Fibroblast of lung (primary cell): ENCODE results near the gene RNASE7. TPM values are rescaled to one million over a fixed set of nuclear protein-coding genes. Genes with fewer than 3 reads are reported as not detected.

Experiments used
- DNase-seq, 2 donors: peaks; one replicate each; pipeline versions ENCODE4 v3.0.0 to v3.0.0-alpha.2; 2010; ENCODE audit warnings: low read depth in 2 of 2
- H2AFZ ChIP-seq: 2 replicates; pipeline ENCODE4 v1.5.1; 2012; ENCODE audit warnings: low read length, control low read depth, inconsistent platforms
- H3K27ac ChIP-seq: 2 replicates; pipeline ENCODE4 v1.5.1; 2011; ENCODE audit warnings: low read length, control low read depth; ENCODE audit not compliant: insufficient read depth
- H3K27me3 ChIP-seq: 2 replicates; pipeline ENCODE4 v1.5.1; 2011; ENCODE audit warnings: mild to moderate bottlenecking, low read length; ENCODE audit not compliant: control insufficient read depth, insufficient read depth
- H3K36me3 ChIP-seq: 2 replicates; pipeline ENCODE4 v1.5.1; 2011; ENCODE audit warnings: low read length; ENCODE audit not compliant: control insufficient read depth, insufficient read depth
- H3K4me1 ChIP-seq: 2 replicates; pipeline ENCODE4 v1.5.1; 2011; ENCODE audit warnings: low read length; ENCODE audit not compliant: control insufficient read depth, insufficient read depth; ENCODE audit errors: extremely low read depth
- H3K4me2 ChIP-seq: 2 replicates; pipeline ENCODE4 v1.5.1; 2011; ENCODE audit warnings: low read length, control low read depth; ENCODE audit not compliant: insufficient read depth; ENCODE audit errors: extremely low read depth
- H3K4me3 ChIP-seq, 4 experiments: fragments of 200-600 bp in 1 of 4; sonication (generic) in 1 of 4; replicated peaks in 1 of 4; 2 replicates each; pipeline ENCODE4 v1.5.1; 2011 to 2016; ENCODE audit warnings: low read length in 4 of 4, low read depth in 3 of 4, mild to moderate bottlenecking in 3 of 4, control low read depth in 2 of 4, inconsistent platforms in 1 of 4, mixed read lengths in 1 of 4; ENCODE audit not compliant: insufficient read depth in 1 of 4; ENCODE audit errors: control extremely low read depth in 1 of 4
- H3K79me2 ChIP-seq: 2 replicates; pipeline ENCODE4 v1.5.1; 2012; ENCODE audit warnings: mild to moderate bottlenecking, low read length, inconsistent platforms; ENCODE audit not compliant: control insufficient read depth, insufficient read depth
- H3K9ac ChIP-seq: 2 replicates; pipeline ENCODE4 v1.5.1; 2011; ENCODE audit warnings: mild to moderate bottlenecking, low read length, control low read depth; ENCODE audit not compliant: insufficient read depth
- H3K9me3 ChIP-seq: 2 replicates; pipeline ENCODE4 v1.5.1; 2012; ENCODE audit warnings: low read depth, low read length; ENCODE audit not compliant: control insufficient read depth, insufficient read depth
- H4K20me1 ChIP-seq: 2 replicates; pipeline ENCODE4 v1.5.1; 2011; ENCODE audit warnings: low read length; ENCODE audit not compliant: control insufficient read depth, insufficient read depth; ENCODE audit errors: extremely low read depth
- EZH2 ChIP-seq: IDR thresholded peaks from 2 replicates; pipeline ENCODE4 v1.5.1; 2012; ENCODE audit warnings: low read length, control low read depth, mild to moderate bottlenecking; ENCODE audit errors: missing control alignments
- polyA plus RNA-seq, 2 donors: library from polyadenylated mRNA; depleted of rRNA in 1 of 2; stranded (reverse) in 1 of 2; unstranded in 1 of 2; fragments of >200 nt; gene quantifications; 2 replicates each; pipeline ENCODE4 v1.2.1, GENCODE V29; 2011 to 2012; ENCODE audit warnings: missing spikeins in 1 of 2
- total RNA-seq: library from RNA; depleted of rRNA; stranded (reverse); fragments of >200 nt; gene quantifications from 2 replicates; pipeline ENCODE4 v1.2.1, GENCODE V29; 2014
- TF ChIP-seq, protein P1 (sequence below), 2 donors: IDR thresholded peaks in 1 of 2; conservative IDR thresholded peaks in 1 of 2; 1 replicate in 1 of 2; 2 replicates in 1 of 2; pipeline ENCODE4 v1.5.1; 2011 to 2012; ENCODE audit warnings: low read length in 2 of 2, control low read depth in 1 of 2, inconsistent platforms in 1 of 2, low read depth in 1 of 2, mild to moderate bottlenecking in 1 of 2

Gene RNASE7
- total and polyA plus RNA-seq, 2 donors (not counting 1 experiment from before 2014, with no cell fraction given): not detected

DNA sequence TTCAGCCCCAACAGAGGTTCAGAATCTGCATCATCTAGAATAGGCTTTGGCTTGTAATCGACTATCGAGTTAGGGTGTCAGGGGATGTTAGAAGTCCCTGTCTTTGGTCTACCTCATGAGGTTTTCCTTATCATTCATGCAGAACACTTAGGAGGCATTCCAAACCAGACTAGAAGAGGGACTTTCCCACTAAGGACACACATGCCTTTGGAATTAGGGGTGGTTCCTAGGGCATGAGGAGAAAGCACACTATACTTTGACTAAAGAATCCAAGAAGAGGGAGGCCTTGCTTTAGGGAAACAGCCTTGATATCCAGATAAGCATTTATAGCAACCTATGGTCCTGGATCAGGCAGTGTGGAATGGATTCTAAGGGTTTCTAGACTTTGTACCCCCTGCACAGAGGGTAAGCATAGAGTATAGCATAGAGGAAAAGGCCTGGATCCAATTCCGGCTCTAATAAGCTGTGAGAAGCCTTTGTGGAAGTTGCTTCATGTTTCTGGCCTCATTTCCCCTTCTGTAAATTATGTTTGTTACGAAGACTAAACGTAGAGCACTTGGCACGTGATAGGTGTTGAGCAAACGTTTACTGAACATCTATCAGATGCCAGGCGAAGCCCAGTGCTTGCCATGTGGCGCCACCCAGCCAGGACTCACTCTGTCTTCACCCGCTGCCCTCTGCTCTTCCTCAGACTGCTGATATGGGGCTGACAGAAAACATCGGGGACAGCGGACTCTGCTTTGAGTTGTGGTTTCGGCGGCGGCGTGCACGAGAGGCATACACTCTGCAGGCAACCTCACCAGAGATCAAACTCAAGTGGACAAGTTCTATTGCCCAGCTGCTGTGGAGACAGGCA lies 43.1 kb downstream of the RNASE7 start:
- DNase-seq: peak; percentile 34 to 85
- H3K4me2 ChIP-seq: no peak overlapping the region
- H3K36me3 ChIP-seq: peaks cover 19% of the 10 kb centered on the region

GRCh38 chr14:21086908-21087293 lies 44.7 kb downstream of the RNASE7 start:
- H3K27ac ChIP-seq: peak overlapping the region; percentile 93
- peak overlapping the region; percentile 43 for H3K9ac ChIP-seq
- no peaks in the 10 kb centered on the region for H3K9me3 ChIP-seq
- no peak overlapping the region for H2AFZ ChIP-seq
- no peak overlapping the region for H3K4me3 ChIP-seq
- peaks cover 12% of the 10 kb centered on the region for H3K36me3 ChIP-seq
- peaks cover 11% of the 10 kb centered on the region for H3K4me1 ChIP-seq
- no peak overlapping the region for H3K4me2 ChIP-seq
- no peaks in the 10 kb centered on the region for H3K79me2 ChIP-seq
- no peak for TF ChIP-seq EZH2
- TF ChIP-seq, protein P1, sequence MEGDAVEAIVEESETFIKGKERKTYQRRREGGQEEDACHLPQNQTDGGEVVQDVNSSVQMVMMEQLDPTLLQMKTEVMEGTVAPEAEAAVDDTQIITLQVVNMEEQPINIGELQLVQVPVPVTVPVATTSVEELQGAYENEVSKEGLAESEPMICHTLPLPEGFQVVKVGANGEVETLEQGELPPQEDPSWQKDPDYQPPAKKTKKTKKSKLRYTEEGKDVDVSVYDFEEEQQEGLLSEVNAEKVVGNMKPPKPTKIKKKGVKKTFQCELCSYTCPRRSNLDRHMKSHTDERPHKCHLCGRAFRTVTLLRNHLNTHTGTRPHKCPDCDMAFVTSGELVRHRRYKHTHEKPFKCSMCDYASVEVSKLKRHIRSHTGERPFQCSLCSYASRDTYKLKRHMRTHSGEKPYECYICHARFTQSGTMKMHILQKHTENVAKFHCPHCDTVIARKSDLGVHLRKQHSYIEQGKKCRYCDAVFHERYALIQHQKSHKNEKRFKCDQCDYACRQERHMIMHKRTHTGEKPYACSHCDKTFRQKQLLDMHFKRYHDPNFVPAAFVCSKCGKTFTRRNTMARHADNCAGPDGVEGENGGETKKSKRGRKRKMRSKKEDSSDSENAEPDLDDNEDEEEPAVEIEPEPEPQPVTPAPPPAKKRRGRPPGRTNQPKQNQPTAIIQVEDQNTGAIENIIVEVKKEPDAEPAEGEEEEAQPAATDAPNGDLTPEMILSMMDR (conservative IDR thresholded peaks at IDR 0.05 in 1 of 2, IDR thresholded peaks at IDR 0.05 in 1 of 2; ENCODE audit: low read depth in 1 of 2, low read length in 2 of 2): no peak
- H4K20me1 ChIP-seq: no peaks in the 10 kb centered on the region
- no peak for DNase-seq
- no peaks in the 10 kb centered on the region for H3K27me3 ChIP-seq

More for the DNA sequence above, 43.1 kb downstream of the RNASE7 start:
- no peak for TF ChIP-seq EZH2
- TF ChIP-seq, protein P1 (conservative IDR thresholded peaks at IDR 0.05 in 1 of 2, IDR thresholded peaks at IDR 0.05 in 1 of 2; ENCODE audit: low read depth in 1 of 2, low read length in 2 of 2): no peak
- Histone ChIP-seq H3K79me2 (no peaks in the 10 kb centered on the region), H3K4me3 (no peak overlapping the region), H3K27me3 (no peaks in the 10 kb centered on the region), H3K9ac (no peak overlapping the region), H4K20me1 (no peaks in the 10 kb centered on the region), H2AFZ (no peak overlapping the region), H3K27ac (peak overlapping the region; percentile 48), H3K9me3 (no peaks in the 10 kb centered on the region), H3K4me1 (peaks cover 11% of the 10 kb centered on the region)

GRCh38 chr14:21087294-21088091 lies 45.3 kb downstream of the RNASE7 start:
- Histone ChIP-seq H3K36me3 (peaks cover 11% of the 10 kb centered on the region), H3K4me2 (no peak overlapping the region), H3K27ac (peak overlapping the region; percentile 93), H3K27me3 (no peaks in the 10 kb centered on the region), H3K9ac (peak overlapping the region; percentile 43), H3K9me3 (no peaks in the 10 kb centered on the region), H3K4me1 (peaks cover 11% of the 10 kb centered on the region), H4K20me1 (no peaks in the 10 kb centered on the region), H2AFZ (no peak overlapping the region), H3K79me2 (no peaks in the 10 kb centered on the region), H3K4me3 (no peak overlapping the region)
- peak; percentile 94 to 96 for DNase-seq
- TF ChIP-seq, protein P1 (conservative IDR thresholded peaks at IDR 0.05 in 1 of 2, IDR thresholded peaks at IDR 0.05 in 1 of 2; ENCODE audit: low read depth in 1 of 2, low read length in 2 of 2): no peak
- TF ChIP-seq EZH2: no peak
